Stimulated activated CD4-positive, alpha-beta T cell treated with anti-CD3 and anti-CD28 coated beads, Interleukin-1b, Interleukin-23, amount 100 ng/mL, for 24 hours (primary cell): ENCODE data around the gene EMX2.

ENCODE experiments used
- DNase-seq, 4 experiments: peaks; one replicate each; pipeline ENCODE4 v3.0.0-alpha.2; 2020; ENCODE audit warnings: low read depth in 4 of 4, low spot score in 1 of 4

EMX2 gene

DNA sequence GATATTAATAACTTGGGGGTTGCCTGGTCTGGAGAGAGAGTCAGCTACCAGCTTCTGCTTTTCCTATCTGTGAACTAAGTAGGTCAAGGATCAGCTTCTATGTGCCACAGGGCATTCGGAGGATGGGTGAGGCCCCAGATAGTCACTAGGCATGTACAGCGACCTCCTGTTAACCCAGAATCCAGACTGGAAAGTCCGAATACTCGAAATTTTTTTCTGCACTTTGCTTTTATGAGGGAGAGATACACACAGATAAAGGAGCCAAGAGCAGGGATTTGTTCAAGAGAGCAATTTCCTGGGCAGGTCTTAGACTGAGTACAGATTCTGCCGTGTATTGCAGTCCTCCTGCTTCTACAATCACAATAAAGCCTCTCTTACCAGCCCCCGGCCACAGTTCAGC lies 54.2 kb downstream of the EMX2 start:
- no peak for DNase-seq

DNA sequence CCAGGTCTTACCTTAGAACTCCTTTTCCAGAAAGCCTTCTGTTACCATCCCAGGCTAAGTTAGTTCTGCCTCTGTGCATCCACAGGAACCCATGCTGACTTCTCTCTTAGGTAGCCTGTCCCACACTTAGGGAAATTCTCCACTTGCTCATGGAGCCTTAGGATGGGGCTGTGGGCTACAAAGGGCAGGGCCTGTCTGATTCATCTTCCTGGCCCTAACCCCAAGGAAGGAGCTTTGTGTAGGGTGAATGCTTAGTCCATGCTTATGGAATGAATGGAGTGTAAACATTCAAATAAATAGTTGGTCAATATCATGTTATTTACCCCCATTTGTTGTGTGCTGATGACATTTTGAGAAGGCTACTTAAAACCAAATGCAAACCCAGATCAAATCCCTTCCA lies 54.7 kb downstream of the EMX2 start:
- DNase-seq = no peak
